ENCODE data around the gene NRXN3.

NRXN3 gene

DNA sequence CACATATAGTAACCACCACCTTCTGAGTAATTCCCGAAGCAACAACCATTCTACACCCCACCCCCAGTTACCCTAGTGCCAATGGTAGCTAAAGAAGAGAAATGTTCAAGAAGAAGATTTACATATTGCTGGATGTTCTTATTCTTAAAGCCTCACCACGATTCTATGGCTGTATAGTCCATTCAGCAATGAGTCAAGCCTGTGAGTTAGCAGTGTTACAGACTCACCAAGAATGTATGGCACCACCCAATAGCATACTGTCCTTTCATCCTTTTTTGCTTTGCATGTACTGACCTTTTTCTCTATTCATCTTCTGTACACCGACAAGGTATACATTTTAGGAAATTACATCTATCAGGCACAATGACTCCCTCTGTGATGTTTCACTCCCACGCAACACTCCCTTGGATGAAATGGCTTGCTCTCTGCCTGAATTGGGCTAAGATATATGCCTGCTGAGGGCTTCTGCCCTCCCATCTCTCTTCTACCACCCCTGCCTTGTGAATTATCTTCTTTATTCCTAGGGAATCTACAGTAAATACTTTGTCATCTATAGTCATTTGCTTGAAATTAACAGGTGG is 1095.3 kb downstream of the NRXN3 start:
- TF ChIP-seq, protein P1, sequence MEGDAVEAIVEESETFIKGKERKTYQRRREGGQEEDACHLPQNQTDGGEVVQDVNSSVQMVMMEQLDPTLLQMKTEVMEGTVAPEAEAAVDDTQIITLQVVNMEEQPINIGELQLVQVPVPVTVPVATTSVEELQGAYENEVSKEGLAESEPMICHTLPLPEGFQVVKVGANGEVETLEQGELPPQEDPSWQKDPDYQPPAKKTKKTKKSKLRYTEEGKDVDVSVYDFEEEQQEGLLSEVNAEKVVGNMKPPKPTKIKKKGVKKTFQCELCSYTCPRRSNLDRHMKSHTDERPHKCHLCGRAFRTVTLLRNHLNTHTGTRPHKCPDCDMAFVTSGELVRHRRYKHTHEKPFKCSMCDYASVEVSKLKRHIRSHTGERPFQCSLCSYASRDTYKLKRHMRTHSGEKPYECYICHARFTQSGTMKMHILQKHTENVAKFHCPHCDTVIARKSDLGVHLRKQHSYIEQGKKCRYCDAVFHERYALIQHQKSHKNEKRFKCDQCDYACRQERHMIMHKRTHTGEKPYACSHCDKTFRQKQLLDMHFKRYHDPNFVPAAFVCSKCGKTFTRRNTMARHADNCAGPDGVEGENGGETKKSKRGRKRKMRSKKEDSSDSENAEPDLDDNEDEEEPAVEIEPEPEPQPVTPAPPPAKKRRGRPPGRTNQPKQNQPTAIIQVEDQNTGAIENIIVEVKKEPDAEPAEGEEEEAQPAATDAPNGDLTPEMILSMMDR (IDR thresholded peaks at IDR 0.05) = no peak

DNA sequence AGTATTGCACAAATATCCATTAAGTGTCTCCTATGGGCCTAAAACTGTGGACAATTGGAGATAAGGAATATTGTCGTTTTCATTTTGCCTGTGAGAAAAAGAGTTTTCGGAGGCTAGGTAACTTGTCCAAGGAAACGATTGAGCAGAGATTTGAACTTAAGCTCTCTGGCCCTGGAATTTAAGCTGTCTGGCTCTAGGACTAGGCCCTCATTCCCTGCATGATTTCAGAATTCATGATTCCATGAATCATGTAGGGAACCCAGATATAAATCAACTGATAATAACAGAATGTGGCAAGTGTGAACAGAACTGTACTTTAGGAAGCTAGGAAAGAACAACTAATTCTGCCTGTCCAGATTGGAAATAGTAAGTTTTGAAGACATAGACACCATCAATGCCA is 1100.2 kb downstream of the NRXN3 start:
- TF ChIP-seq, protein P1 (IDR thresholded peaks at IDR 0.05) = no peak

DNA sequence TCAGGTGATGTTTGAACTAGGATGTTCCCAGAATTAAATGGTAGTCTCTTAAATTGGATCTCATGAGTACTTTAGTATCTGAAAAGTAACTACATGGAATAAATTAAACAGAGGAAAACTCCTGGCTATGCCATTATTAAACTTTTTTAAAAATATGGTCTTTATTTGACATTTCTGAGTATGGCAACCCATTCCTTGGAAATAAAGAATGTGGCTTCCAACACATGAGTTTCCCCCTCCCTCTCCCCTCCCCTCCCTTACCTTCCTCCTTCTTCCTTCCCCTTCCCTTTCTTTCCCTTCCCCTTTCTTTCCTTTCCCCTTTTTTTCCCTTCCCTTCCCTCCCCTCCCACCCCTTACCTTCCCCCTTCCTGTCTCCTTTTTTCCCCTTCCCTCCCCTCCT is 1100.9 kb downstream of the NRXN3 start:
- TF ChIP-seq, protein P1 (IDR thresholded peaks at IDR 0.05) = no peak

DNA sequence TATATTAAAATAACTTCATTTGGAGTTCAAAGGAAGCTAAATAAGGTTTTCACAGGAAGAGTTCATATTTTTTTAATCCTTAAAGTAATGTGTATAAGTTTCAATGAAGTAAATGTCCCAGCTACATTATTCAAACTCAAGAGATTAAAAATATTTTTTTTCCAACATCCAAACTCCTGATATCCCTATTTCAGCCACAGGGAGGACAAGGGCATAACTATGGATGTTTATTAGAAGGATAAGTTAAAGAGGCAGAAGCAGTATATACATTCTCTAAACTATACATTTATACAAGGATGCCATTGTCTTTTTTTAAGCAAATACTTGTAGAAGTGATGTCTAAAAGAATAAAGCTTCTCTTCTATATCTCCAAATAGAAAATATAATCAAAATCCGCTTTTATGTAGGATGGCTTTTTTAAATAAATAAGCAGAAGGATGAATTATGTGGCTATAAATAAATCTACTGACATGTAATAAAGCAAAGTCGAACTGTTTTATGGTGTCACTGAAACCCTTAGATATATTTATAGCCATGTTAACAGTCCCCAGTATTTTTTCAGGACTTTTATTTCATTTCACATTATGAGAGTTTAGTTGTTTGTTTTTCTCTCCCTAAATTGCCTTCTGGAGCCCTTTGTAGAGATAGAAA is 1104.6 kb downstream of the NRXN3 start:
- TF ChIP-seq, protein P1 (IDR thresholded peaks at IDR 0.05) = peak; percentile 29; the same call in 1 of the 2 replicates

DNA sequence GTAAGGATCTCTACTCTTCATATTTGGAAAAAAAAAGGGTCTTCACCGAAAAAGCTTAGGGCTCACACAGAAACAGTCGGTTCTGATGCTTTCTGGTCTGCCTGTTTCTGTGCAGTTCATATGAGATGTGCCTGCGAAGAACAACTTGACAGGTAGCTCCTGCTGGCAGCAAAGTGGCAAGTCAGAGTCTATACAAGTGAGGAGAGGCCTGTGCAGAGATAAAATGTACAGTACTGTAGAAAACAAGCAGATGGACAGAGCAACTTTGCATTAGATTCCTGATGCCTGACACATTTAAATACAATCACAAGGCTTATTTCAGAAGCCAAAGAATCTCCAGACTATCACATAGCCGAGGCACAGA is 1105.1 kb downstream of the NRXN3 start:
- TF ChIP-seq, protein P1 (IDR thresholded peaks at IDR 0.05) = no peak

DNA sequence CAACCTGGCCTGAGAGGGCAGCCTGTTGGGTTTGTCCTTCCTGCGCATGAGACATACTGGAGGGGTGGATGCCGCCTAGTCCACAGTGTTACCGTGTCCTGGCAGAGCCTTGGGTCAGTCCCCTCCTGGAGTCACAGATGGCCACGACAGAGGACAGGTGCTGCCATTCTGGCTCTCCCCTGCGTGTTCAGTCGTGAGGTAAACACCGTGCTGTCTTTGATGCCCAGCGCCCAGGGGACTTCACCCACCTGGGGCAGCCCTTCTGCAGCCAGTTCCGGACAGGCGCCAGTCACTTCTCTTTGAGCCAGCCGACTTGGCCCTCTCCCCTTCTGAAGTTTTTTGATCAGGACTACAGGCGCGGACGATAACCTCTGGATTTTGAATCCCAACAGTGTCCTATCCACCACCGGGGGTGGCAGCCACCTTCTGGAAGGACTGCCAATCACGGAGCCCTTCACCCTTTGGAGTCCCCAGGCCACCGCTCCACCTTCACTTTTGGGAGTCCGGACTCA is 1108.2 kb downstream of the NRXN3 start:
- TF ChIP-seq, protein P1 (IDR thresholded peaks at IDR 0.05) = no peak

DNA sequence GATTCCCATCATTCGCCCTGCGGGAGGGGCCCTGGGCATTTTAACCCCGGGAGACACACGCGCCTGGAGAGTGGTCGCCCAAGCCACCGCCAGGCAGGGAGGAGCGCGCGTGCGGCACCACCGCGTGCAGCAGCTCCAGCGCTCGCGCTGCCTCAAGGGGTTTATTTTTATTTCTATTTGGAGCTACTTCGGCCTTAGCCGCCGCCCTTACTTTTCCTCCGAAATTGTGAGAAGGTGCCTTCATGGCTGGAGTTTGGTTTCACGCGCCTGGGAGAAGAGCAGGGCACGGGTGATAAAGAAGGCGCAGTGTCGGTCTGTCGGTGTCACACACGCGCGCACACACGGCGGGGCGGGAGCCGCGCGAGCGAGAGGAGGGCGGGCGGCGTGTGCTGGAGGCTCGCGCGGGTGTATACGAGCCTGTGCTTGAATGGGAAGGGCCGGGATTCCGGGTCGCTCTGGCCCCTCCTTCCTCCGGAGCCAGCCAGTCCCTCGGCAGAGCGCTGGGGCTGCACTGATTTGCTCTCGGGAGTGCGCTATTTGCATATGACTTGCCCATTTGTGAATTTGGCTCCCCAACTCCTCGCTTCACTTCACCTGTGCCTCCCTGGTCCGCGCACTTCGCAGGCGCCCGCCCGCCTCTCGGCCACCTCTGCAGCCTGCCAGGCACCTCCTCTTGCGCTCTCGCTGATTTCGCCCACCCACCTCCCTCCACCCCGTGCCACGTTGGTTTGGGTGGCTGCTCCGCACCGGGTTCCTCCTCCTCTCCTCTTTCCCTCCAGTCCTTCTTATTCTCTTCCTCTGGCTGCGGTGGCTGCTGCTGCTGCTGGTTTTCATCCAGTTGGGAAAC is 1108.8 kb downstream of the NRXN3 start:
- TF ChIP-seq, protein P1 (IDR thresholded peaks at IDR 0.05) = no peak

Measured in LNCAP (cell line).